HepG2 (cell line): Measurements from ENCODE around the gene WWP2. TPM values are rescaled to one million over a fixed set of nuclear protein-coding genes. Genes with fewer than 3 reads are reported as not detected.

Source experiments
- DMAP1 ChIP-seq: IDR thresholded peaks from 2 replicates; pipeline ENCODE4 v1.6.1; 2016
- FIP1L1 ChIP-seq: fragments of 200-400 bp; formaldehyde crosslinking; IDR thresholded peaks from 2 replicates; pipeline ENCODE4 v1.6.1; 2018; ENCODE audit warnings: low read depth, mild to moderate bottlenecking, low read length, moderate library complexity, borderline replicate concordance; ENCODE audit not compliant: insufficient read depth
- FOSL1 ChIP-seq: sonication (generic); formaldehyde crosslinking; IDR thresholded peaks from 2 replicates; pipeline ENCODE4 v1.9.0; 2021; ENCODE audit warnings: missing genetic modification reagents, borderline replicate concordance
- HHEX ChIP-seq: IDR thresholded peaks from 2 replicates; pipeline ENCODE4 v1.6.1; 2016; ENCODE audit warnings: control low read depth
- HMG20A ChIP-seq: IDR thresholded peaks from 2 replicates; pipeline ENCODE4 v1.6.1; 2016; ENCODE audit warnings: borderline replicate concordance
- MAFF ChIP-seq: IDR thresholded peaks from 2 replicates; pipeline ENCODE4 v1.6.1; 2011; ENCODE audit warnings: low read depth, low read length, improper control_type of control experiment
- RAD51 ChIP-seq: fragments of 450-650 bp; IDR thresholded peaks from 2 replicates; pipeline ENCODE4 v1.6.1; 2016; ENCODE audit warnings: borderline replicate concordance
- RARG ChIP-seq: sonication (generic); formaldehyde crosslinking; IDR thresholded peaks from 2 replicates; pipeline ENCODE4 v1.4.0; 2020; ENCODE audit warnings: low read depth, mild to moderate bottlenecking, missing genetic modification reagents
- RCOR2 ChIP-seq: IDR thresholded peaks from 2 replicates; pipeline ENCODE4 v1.6.1; 2016; ENCODE audit warnings: missing biosample characterization, missing genetic modification reagents
- RNF2 ChIP-seq: fragments of 450-650 bp; conservative IDR thresholded peaks from 2 replicates; pipeline ENCODE4 v1.6.1; 2016; ENCODE audit warnings: low read depth
- SNAI1 ChIP-seq: sonication (generic); formaldehyde crosslinking; IDR thresholded peaks from 2 replicates; pipeline ENCODE4 v1.5.0; 2020; ENCODE audit warnings: mild to moderate bottlenecking, missing genetic modification reagents, borderline replicate concordance
- STAG1 ChIP-seq: sonication (generic); formaldehyde crosslinking; IDR thresholded peaks from 2 replicates; pipeline ENCODE4 v1.4.0; 2020; ENCODE audit warnings: missing genetic modification reagents
- TRIM22 ChIP-seq: fragments of 450-650 bp; IDR thresholded peaks from 2 replicates; pipeline ENCODE4 v1.6.1; 2017
- YEATS4 ChIP-seq: sonication (generic); formaldehyde crosslinking; IDR thresholded peaks from 2 replicates; pipeline ENCODE4 v1.4.0; 2020; ENCODE audit warnings: missing genetic modification reagents, borderline replicate concordance
- ZBTB4 ChIP-seq: sonication (generic); formaldehyde crosslinking; IDR thresholded peaks from 2 replicates; pipeline ENCODE4 v1.4.0; 2020; ENCODE audit warnings: missing genetic modification reagents, mild to moderate bottlenecking, borderline replicate concordance
- ZEB1 ChIP-seq: IDR thresholded peaks from 2 replicates; pipeline ENCODE4 v1.6.1; 2012; ENCODE audit warnings: mild to moderate bottlenecking, low read depth, inconsistent platforms; ENCODE audit not compliant: insufficient replicate concordance
- ZFP36L1 ChIP-seq: sonication (generic); formaldehyde crosslinking; IDR thresholded peaks from 2 replicates; pipeline ENCODE4 v1.8.0; 2022; ENCODE audit warnings: mild to moderate bottlenecking, missing genetic modification reagents, moderate library complexity
- ZKSCAN8 ChIP-seq: IDR thresholded peaks from 2 replicates; pipeline ENCODE4 v1.6.1; 2016; ENCODE audit warnings: borderline replicate concordance, missing genetic modification reagents, missing compliant biosample characterization
- ZMAT3 ChIP-seq: sonication (generic); formaldehyde crosslinking; conservative IDR thresholded peaks from 2 replicates; pipeline ENCODE4 v1.7.0; 2021; ENCODE audit warnings: missing genetic modification reagents
- ZNF280D ChIP-seq: sonication (generic); formaldehyde crosslinking; IDR thresholded peaks from 2 replicates; pipeline ENCODE4 v1.5.1; 2020; ENCODE audit warnings: mild to moderate bottlenecking, missing genetic modification reagents
- ZNF570 ChIP-seq: sonication (generic); formaldehyde crosslinking; IDR thresholded peaks from 2 replicates; pipeline ENCODE4 v1.4.0; 2020; ENCODE audit warnings: mild to moderate bottlenecking, missing genetic modification reagents, borderline replicate concordance
- ZNF724P ChIP-seq: sonication (generic); formaldehyde crosslinking; IDR thresholded peaks from 2 replicates; pipeline ENCODE4 v1.8.0; 2022; ENCODE audit warnings: missing genetic modification reagents, borderline replicate concordance
- ZNF850 ChIP-seq: sonication (generic); formaldehyde crosslinking; conservative IDR thresholded peaks from 2 replicates; pipeline ENCODE4 v1.9.0; 2021; ENCODE audit warnings: mild to moderate bottlenecking, missing genetic modification reagents
- ZNF891 ChIP-seq: sonication (generic); formaldehyde crosslinking; IDR thresholded peaks from 2 replicates; pipeline ENCODE4 v1.5.0; 2020; ENCODE audit warnings: mild to moderate bottlenecking, missing genetic modification reagents
- polyA plus RNA-seq, 8 experiments: library from polyadenylated mRNA; depleted of rRNA in 3 of 8; stranded (reverse) in 7 of 8; unstranded in 1 of 8; fragments of >200 nt; fragmentation: Illumina TruSeq in 4 of 8; extraction: Trizol in 4 of 8; gene quantifications; 2 replicates each; pipeline versions ENCODE4 v1.2.1 to v1.2.3, GENCODE V29; 2011 to 2016; ENCODE audit warnings: low read depth in 4 of 8, missing spikeins in 1 of 8, mixed read lengths in 1 of 8; ENCODE audit not compliant: insufficient read depth in 1 of 8
- total RNA-seq, 5 experiments: library from RNA; depleted of rRNA; stranded (reverse); fragments of >200 nt; fragmentation: Illumina TruSeq; extraction: Trizol; gene quantifications; 2 replicates each; pipeline ENCODE4 v1.2.3, GENCODE V29; 2016; ENCODE audit warnings: low read depth in 1 of 5

Gene WWP2
- total and polyA plus RNA-seq, 2 of the 13 experiments (the other 11 are each of a cell fraction or from before 2014, with no cell fraction given) = 11.4 to 28.2 TPM

- no peak for TF ChIP-seq FIP1L1
- TF ChIP-seq TRIM22 = no peak
- no peak for TF ChIP-seq RCOR2 (CRISPR knock-in tag)
- no peak for TF ChIP-seq SNAI1
- TF ChIP-seq HHEX = no peak
- no peak for TF ChIP-seq RAD51
- no peak for TF ChIP-seq ZFP36L1
- no peak for TF ChIP-seq ZBTB4 (CRISPR knock-in tag)
- TF ChIP-seq ZKSCAN8 (CRISPR knock-in tag) = no peak
- TF ChIP-seq ZNF570 = no peak
- TF ChIP-seq ZEB1 = no peak
- TF ChIP-seq ZNF850 = no peak
- TF ChIP-seq ZNF280D = no peak
- peak; percentile 20; the same call in 1 of the 2 replicates for TF ChIP-seq YEATS4 (CRISPR knock-in tag)
- TF ChIP-seq DMAP1 = no peak
- TF ChIP-seq ZNF724P (CRISPR knock-in tag) = no peak
- 0 out of 2 replicates have a peak, but pooled peaks have one; percentile 6 for TF ChIP-seq RARG (CRISPR knock-in tag)
- no peak for TF ChIP-seq RNF2
- TF ChIP-seq ZMAT3 (CRISPR knock-in tag) = no peak
- TF ChIP-seq FOSL1 (CRISPR knock-in tag) = peak; percentile 66; the same call in 1 of the 2 replicates
- TF ChIP-seq HMG20A (CRISPR knock-in tag) = no peak
- no peak for TF ChIP-seq STAG1 (CRISPR knock-in tag)
- TF ChIP-seq ZNF891 (CRISPR knock-in tag) = no peak
- TF ChIP-seq MAFF = no peak
Observed at GRCh38 chr16:69831212-69832123, 69.3 kb downstream of the WWP2 start (continued).
